NB4 (cell line): Measurements from ENCODE around the gene ETV7.

Experiments
- DNase-seq: peaks from one replicate; pipeline ENCODE4 v3.0.0; 2010; ENCODE audit warnings: low read depth
- H3K4me3 ChIP-seq: one replicate; pipeline ENCODE4 v1.5.1; 2011; ENCODE audit warnings: mild to moderate bottlenecking, low read depth, low read length, moderate library complexity
- MAX ChIP-seq: IDR thresholded peaks from 2 replicates; pipeline ENCODE4 v1.6.1; 2011; ENCODE audit warnings: low read depth, low read length
- MYC ChIP-seq: IDR thresholded peaks from 2 replicates; pipeline ENCODE4 v1.6.1; 2011; ENCODE audit warnings: low read depth, low read length
- POLR2A ChIP-seq: IDR thresholded peaks from 2 replicates; pipeline ENCODE4 v1.6.1; 2011; ENCODE audit warnings: mild to moderate bottlenecking; ENCODE audit not compliant: insufficient read length; ENCODE audit errors: extremely low read depth
- TF ChIP-seq, protein P1 (sequence below): IDR thresholded peaks from one replicate; pipeline ENCODE4 v1.5.1; 2012; ENCODE audit warnings: low read depth, low read length

ETV7 gene

GRCh38 chr6:36382976-36383375, 4.5 kb downstream of the ETV7 start:
- DNase-seq, result no peak
- TF ChIP-seq, protein P1, sequence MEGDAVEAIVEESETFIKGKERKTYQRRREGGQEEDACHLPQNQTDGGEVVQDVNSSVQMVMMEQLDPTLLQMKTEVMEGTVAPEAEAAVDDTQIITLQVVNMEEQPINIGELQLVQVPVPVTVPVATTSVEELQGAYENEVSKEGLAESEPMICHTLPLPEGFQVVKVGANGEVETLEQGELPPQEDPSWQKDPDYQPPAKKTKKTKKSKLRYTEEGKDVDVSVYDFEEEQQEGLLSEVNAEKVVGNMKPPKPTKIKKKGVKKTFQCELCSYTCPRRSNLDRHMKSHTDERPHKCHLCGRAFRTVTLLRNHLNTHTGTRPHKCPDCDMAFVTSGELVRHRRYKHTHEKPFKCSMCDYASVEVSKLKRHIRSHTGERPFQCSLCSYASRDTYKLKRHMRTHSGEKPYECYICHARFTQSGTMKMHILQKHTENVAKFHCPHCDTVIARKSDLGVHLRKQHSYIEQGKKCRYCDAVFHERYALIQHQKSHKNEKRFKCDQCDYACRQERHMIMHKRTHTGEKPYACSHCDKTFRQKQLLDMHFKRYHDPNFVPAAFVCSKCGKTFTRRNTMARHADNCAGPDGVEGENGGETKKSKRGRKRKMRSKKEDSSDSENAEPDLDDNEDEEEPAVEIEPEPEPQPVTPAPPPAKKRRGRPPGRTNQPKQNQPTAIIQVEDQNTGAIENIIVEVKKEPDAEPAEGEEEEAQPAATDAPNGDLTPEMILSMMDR, result no peak
- no peak for TF ChIP-seq MYC
- H3K4me3 ChIP-seq, result no peak overlapping the region

DNA sequence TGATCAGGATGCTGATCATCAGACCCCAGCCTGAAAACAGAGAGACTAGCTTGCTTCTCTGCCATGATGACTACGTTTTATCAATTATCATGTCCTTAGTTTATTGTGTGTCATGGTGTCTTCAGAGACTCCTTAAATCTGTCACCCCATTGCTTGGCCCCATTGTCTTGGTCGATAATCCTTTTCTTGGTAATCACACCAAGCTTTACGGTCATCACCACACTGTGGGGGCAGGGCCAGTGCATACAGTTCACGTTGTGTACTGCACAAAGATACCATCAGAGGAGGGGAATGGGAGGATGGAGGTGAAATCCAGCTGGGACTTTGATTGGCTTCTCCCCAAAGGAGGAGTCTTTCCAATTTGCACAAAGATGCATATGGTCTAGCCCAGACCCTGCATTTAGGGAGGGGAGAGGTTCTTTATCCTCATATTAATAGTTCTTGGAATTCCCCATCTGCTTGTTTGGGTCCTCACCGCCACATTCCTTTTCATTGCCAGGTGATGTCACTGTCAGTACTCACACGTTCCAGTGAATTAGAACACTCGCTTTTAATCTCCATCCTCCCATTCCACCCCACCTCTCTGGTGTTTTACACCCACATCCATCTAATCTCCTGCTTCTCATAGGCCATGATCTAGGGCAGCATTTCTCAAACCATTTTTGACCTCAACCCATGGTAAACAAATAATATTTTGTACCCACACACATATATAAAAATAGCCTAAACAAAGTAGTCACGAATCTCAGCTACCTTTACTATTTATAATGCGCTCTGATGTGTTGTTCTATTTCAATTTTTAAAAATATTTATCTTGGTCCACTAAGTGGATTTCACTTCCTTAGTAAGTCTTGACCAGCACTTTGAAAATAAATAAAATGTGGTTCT, 5.7 kb downstream of the ETV7 start:
- H3K4me3 ChIP-seq, result no peak overlapping the region
- DNase-seq, result no peak
- TF ChIP-seq, protein P1, result no peak
- TF ChIP-seq POLR2A (no peak), MAX (no peak), MYC (no peak)

- TF ChIP-seq MAX (no peak), MYC (no peak), POLR2A (no peak)
- TF ChIP-seq, protein P1, result no peak
- no peak overlapping the region for H3K4me3 ChIP-seq
Observed at GRCh38 chr6:36380166-36380565, 7.3 kb downstream of the ETV7 start.

DNA sequence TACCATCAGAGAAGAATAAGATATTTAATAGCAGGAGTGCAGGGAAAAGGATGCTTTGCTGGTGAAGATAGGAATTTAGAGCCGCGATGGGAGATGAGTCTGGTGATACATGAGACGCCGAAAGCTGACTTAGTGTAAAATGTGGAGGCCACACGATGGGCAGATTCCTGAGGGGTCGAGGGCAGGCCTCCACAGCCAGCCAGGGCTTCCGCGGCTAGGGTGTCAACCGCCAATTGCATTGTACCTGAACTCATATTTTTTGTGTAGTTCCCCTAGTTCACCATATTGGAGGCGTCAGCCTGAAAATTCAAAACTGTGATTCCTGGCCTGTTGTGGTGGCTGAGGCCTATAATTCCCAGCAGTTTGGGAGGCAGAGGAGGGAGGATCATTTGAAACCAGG, 8.5 kb downstream of the ETV7 start:
- TF ChIP-seq POLR2A, result no peak
- no peak for TF ChIP-seq MYC
- TF ChIP-seq, protein P1, result no peak
- TF ChIP-seq MAX, result no peak
- no peak for DNase-seq
- H3K4me3 ChIP-seq, result no peak overlapping the region

More at GRCh38 chr6:36380166-36380565, 7.3 kb downstream of the ETV7 start:
- no peak for DNase-seq

DNA sequence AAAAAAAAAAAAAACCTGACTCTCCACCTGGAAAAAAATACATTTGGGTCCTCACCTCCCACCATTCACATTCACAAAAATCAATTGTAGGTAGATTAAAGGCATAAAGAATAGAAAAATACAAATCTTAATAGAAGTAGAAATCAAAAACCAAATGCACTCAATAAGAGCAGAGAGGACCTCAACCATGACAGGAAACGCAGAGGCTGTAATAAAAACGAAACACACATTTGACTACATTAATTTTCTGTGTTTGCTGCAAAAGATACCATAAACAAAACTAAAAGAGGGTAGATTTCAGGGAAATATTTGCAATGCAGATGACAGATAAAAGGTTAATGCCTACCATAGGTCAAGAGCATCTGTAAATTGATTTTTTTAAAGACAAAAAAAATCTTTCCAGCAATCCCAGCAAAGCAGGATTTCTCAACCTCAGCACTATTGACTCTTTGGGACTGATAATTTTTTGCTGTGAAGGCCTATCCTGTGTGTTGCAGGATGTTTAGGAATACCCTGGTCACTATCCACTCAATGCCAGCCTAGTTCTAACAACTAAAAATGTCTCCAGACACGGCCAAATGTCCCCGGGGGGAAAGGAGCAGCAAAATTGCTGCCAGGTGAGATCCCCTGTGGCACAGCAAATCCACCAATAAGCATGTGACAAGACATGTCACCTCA, 9.1 kb downstream of the ETV7 start:
- DNase-seq, result no peak
- H3K4me3 ChIP-seq, result no peak overlapping the region
- TF ChIP-seq MYC (no peak), MAX (no peak)

DNA sequence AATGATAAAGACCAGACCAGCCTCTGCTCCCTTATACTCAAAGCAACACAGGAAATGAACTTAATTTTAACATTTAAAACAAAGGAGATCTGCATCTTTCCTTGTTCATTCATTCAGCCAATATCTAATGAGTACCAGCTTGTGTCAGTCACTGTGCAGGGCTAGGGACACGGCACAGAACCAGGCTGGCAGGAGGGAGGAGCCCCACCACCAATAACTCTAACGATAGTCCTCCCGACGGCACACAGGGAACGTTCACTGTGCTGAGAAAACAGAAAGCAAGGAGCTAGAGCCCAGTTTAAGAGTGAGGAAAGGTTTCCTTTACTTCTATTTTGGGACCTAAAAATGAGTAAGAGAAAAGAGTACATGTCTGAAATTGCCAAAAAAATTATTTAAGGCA, 9.9 kb downstream of the ETV7 start:
- DNase-seq, result no peak
- TF ChIP-seq MYC (no peak), MAX (no peak), POLR2A (no peak)
- TF ChIP-seq, protein P1, result no peak
- no peak overlapping the region for H3K4me3 ChIP-seq
